IPS-20b (cell line): ENCODE results near the gene POGZ.

Source experiments
- H3K27ac ChIP-seq: one replicate; pipeline ENCODE4 v1.5.1; 2013; ENCODE audit warnings: low read length
- H3K27me3 ChIP-seq: 2 replicates; pipeline ENCODE4 v1.6.1; 2013; ENCODE audit warnings: mild to moderate bottlenecking, low read length, inconsistent platforms; ENCODE audit not compliant: insufficient read depth
- H3K36me3 ChIP-seq: 2 replicates; pipeline ENCODE4 v1.6.1; 2013; ENCODE audit warnings: low read depth, mild to moderate bottlenecking, inconsistent platforms, low read length, moderate library complexity; ENCODE audit not compliant: insufficient read depth
- H3K4me1 ChIP-seq: 2 replicates; pipeline ENCODE4 v1.6.1; 2013; ENCODE audit warnings: mild to moderate bottlenecking, control low read depth, inconsistent platforms, low read length, moderate library complexity; ENCODE audit not compliant: insufficient read depth
- H3K4me3 ChIP-seq: 2 replicates; pipeline ENCODE4 v1.5.1; 2013; ENCODE audit warnings: mild to moderate bottlenecking, low read length, inconsistent platforms
- H3K9ac ChIP-seq: 2 replicates; pipeline ENCODE4 v1.6.1; 2013; ENCODE audit warnings: low read depth, mild to moderate bottlenecking, inconsistent platforms, low read length, moderate library complexity
- H3K9me3 ChIP-seq: 2 replicates; pipeline ENCODE4 v1.6.1; 2013; ENCODE audit warnings: mild to moderate bottlenecking, low read depth, low read length, inconsistent platforms; ENCODE audit not compliant: insufficient read depth

POGZ gene

DNA sequence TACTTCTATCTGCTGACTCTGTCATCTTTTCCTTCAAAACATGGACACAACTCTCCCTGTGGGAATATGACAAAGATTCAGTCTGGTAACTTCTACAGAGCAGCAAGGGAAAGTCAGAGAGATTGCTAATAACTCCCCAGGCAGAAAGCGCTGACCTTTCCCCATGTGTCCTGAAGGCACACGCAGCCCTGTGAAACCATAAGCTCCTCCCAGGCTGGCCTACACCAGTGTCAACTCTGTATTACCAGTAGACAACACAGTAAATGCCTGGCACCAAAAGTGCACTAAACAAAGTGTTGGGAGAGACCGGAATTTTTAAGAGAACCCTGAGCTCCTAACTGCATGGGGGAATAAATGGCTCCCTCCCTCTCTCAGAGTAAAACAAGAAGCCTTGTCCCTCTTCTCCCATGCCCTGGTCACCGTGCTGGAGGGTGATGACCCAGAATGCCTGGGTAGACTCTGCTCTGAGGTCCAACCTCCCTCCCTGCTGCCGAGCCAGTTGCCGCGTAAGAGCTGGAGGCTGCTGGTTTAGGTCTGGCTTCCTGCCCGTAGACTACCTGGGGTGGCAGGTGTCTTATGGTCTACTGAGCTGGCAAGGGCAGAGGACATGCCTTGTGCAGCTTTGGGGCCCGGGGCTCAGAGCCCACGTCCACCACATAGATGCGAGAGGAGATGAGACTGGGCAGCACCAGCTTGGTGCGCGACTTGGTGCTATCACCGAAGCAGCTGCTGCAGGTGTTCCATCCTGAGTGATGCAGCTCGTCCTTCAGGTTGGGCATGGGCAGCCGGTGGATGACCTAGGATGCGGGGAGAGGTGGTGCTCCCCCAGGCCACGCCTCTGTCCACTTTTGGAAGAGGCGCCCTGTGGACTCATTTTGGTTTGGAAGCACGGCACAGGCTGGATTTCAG lies 90.6 kb downstream of the POGZ start:
- Histone ChIP-seq H3K27ac (no peak overlapping the region), H3K4me3 (no peak overlapping the region), H3K27me3 (no peaks in the 10 kb centered on the region), H3K9me3 (no peaks in the 10 kb centered on the region), H3K36me3 (peaks cover 10% of the 10 kb centered on the region), H3K9ac (no peak overlapping the region), H3K4me1 (peaks cover 7% of the 10 kb centered on the region)

DNA sequence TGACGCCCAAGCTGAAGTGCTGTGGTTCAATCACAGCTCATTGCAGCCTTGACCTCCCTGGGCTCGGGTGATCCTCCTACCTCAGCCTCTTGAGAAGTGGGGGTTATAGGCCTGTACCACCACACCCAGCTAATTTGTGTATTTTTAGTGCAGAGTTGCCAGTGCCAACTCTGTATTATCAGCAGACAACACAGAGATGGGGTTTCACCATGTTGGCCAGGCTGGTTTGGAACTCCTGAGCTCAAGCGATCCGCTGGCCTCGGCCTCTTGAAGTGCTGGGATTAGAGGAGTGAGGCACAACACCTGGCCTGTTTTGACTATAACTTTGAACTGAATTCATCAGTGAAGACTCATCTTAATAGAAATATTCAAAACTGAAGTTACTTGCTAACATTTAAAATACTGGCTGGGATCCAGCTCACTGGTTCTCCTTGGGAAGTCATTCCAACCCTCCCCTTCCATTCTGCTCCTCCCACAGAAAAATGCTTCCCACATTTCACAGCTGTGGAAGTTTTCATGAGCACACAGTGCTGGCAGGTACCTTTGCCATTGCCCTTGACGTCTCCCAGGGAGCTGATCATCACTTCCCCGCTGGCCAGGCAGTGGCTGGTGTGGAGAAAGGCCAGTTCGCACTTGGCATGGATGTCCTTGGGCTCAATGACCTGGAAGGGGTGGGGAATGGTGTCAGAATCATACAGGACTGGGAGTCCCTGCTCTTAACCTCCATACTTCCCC lies 91.5 kb downstream of the POGZ start:
- Histone ChIP-seq H3K9ac (no peak overlapping the region), H3K27me3 (no peaks in the 10 kb centered on the region), H3K4me1 (peaks cover 7% of the 10 kb centered on the region), H3K4me3 (no peak overlapping the region), H3K9me3 (peaks cover 2% of the 10 kb centered on the region; the same call in 1 of the 2 replicates), H3K27ac (no peak overlapping the region), H3K36me3 (peaks cover 12% of the 10 kb centered on the region)

DNA sequence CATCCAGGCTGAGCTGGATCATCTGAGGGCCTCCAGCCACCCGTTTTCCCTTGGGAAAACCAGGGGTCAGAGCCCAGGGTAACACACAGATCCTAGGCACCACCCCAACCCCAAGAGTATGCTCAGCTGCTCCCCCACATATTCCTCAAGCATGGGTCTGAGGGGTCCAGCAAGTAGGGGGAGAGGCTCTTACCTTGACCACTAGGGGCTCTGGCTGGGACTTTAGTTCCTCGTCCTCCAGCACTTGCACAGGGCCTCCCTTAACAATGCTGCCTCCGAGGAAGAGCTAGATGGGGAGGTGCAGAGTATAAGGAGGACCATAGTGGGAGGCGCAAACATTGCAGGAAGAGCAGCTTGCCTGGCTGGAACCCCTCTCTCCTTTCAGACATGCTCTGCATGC lies 94.3 kb downstream of the POGZ start:
- H3K4me3 ChIP-seq: no peak overlapping the region
- H3K9ac ChIP-seq: no peak overlapping the region
- H3K27me3 ChIP-seq: no peaks in the 10 kb centered on the region
- H3K4me1 ChIP-seq: no peaks in the 10 kb centered on the region
- no peak overlapping the region for H3K27ac ChIP-seq
- peaks cover 19% of the 10 kb centered on the region for H3K9me3 ChIP-seq
- peaks cover 12% of the 10 kb centered on the region for H3K36me3 ChIP-seq

DNA sequence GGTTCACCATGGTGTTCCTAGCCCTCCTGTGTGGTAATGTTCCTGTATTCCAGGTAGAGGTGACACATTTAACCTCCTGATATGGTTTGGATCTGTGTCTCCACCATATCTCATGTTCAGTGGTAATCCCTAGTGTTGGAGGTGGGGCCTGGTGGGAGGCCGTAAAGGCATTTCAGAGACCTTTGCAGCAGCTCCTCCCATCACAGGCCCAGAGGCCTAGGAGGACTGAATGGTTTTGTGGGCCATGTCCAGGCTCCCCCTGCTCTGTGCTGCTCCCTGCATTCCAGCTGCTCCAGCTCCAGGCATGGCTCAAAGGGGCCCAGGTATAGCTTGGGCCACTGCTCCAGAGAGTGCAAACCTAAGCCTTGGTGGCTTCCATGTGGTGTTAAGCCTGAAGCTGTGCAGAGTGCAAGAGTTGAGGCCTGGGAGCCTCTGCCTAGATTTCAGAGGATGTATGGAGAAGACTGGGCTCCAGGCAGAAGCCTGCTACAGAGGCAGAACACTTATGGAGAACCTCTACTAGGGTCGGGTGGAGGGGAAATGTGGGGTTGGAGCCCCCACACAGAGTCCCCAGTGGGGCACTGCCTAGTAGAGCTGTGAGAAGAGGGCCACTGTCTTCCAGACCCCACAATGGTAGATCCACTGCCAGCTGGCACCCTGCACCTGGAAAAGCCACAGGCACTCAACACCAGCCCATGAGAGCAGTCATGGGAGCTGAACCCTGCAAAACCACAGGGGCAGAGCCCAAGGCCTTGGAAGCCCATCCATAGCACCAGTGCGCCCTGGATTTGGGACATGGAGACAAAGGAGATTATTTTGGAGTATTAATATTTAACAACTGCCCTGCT lies 96.8 kb downstream of the POGZ start:
- H3K36me3 ChIP-seq: peaks cover 12% of the 10 kb centered on the region
- H3K4me1 ChIP-seq: no peaks in the 10 kb centered on the region
- H3K27me3 ChIP-seq: no peaks in the 10 kb centered on the region
- H3K4me3 ChIP-seq: no peak overlapping the region
- peaks cover 19% of the 10 kb centered on the region for H3K9me3 ChIP-seq
- no peak overlapping the region for H3K9ac ChIP-seq
- no peak overlapping the region for H3K27ac ChIP-seq

DNA sequence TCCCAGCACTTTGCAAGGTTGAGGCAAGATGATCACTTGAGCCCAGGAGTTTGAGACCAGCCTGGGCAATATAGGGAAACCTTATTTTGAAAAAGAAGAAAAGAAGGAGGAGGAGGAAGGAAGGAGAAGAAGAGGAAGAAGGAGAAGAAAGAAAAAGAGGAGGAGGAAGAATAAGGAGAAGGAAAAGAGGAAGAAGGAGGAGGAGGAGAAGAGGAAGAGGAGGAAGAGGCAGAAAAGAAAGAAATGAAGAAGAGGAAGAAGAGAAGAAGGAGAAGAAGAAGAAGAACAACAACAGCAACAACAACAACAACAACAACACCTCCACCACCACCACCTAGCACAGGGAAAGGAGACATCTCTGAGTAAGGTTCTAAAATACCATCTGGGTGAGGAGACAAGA lies 97.4 kb downstream of the POGZ start:
- no peaks in the 10 kb centered on the region for H3K27me3 ChIP-seq
- H3K9ac ChIP-seq: no peak overlapping the region

DNA sequence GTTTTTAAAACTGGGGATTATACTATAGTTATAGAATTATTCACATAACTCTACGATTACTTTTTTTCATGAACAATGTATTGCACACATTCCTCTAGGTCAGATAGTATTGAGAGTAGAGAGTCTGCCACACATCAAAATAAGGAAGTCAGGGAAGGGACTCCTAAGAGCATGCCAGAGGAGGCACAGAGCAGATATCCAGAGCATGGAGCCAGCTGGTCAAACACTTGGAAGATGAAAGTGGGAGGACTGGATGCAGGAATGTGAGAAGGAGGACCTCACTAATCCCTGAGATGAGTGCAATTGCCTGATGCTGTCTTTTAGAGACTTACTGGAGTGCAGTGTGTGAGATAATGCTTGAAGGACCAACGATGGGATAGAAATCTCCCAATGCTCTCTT lies 102.6 kb downstream of the POGZ start:
- no peaks in the 10 kb centered on the region for H3K27me3 ChIP-seq
- no peaks in the 10 kb centered on the region for H3K36me3 ChIP-seq
- H3K27ac ChIP-seq: no peak overlapping the region
- peaks cover 18% of the 10 kb centered on the region for H3K9me3 ChIP-seq
- no peak overlapping the region for H3K4me3 ChIP-seq
- H3K4me1 ChIP-seq: no peaks in the 10 kb centered on the region
- H3K9ac ChIP-seq: no peak overlapping the region

More for the DNA sequence above, 97.4 kb downstream of the POGZ start:
- Histone ChIP-seq H3K36me3 (peaks cover 12% of the 10 kb centered on the region), H3K4me1 (no peaks in the 10 kb centered on the region), H3K4me3 (no peak overlapping the region), H3K27ac (no peak overlapping the region), H3K9me3 (peaks cover 19% of the 10 kb centered on the region)
